Measurements from ENCODE around the gene SIL1.

DNA sequence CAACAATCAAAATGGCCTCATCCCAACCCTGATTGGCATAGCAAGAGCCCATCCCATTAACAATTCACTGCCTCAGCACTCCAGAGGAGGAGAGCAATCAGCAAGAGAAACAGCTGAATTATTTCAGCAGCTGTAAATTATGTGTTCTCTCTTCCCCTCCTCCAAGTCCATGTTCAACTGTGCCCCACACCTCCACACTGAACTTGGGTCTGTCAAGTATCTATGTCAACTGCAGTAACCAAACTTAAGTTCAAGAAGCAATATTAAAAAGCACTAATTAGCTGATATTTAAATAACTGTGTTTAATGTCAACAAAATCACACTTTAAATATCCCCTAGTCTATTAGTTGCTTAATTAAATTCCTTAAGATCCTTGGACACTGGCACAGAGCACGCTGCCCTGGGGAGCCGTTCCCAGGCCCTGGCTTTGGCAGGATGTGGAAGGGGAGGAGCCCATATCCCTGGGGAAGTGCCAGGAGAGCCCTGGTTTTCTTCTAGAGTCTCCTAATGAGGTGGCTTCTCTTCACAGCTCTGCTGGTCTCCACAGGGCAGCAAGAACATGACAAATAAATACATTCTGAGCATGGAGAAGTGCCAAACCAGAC lies 50.6 kb downstream of the SIL1 start:
- no peak for TF ChIP-seq EZH2 (IDR thresholded peaks at IDR 0.05; ENCODE audit: insufficient read depth, low read length)
- TF ChIP-seq, protein P1, sequence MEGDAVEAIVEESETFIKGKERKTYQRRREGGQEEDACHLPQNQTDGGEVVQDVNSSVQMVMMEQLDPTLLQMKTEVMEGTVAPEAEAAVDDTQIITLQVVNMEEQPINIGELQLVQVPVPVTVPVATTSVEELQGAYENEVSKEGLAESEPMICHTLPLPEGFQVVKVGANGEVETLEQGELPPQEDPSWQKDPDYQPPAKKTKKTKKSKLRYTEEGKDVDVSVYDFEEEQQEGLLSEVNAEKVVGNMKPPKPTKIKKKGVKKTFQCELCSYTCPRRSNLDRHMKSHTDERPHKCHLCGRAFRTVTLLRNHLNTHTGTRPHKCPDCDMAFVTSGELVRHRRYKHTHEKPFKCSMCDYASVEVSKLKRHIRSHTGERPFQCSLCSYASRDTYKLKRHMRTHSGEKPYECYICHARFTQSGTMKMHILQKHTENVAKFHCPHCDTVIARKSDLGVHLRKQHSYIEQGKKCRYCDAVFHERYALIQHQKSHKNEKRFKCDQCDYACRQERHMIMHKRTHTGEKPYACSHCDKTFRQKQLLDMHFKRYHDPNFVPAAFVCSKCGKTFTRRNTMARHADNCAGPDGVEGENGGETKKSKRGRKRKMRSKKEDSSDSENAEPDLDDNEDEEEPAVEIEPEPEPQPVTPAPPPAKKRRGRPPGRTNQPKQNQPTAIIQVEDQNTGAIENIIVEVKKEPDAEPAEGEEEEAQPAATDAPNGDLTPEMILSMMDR (IDR thresholded peaks at IDR 0.05; ENCODE audit: insufficient read depth, low read depth, low read length): no peak
